Ovary (tissue), 9 donors: ENCODE data around the gene FKBP9. TPM values are rescaled to one million over a fixed set of nuclear protein-coding genes. Genes with fewer than 3 reads are reported as not detected.
"Not testable (repeated sequence)": the region's sequence is repeated elsewhere in the genome, so short reads cannot be mapped to it uniquely, and the experiment has no call there.

Source experiments
- DNase-seq, 5 donors: peaks; one replicate each; pipeline ENCODE4 v3.0.0-alpha.2; 2019 to 2020
- H3K27ac ChIP-seq, 2 donors: fragments of 200-600 bp; one replicate each; pipeline versions ENCODE4 v1.5.1 to v1.8.0; 2019 to 2022
- H3K27me3 ChIP-seq: fragments of 200-600 bp; one replicate; pipeline ENCODE4 v1.8.0; 2022
- H3K36me3 ChIP-seq: fragments of 200-600 bp; sonication (generic); one replicate; pipeline ENCODE4 v1.5.1; 2019
- H3K4me1 ChIP-seq: one replicate; pipeline ENCODE4 v1.8.1; 2013; ENCODE audit warnings: mild to moderate bottlenecking, moderate library complexity; ENCODE audit not compliant: insufficient read depth
- H3K4me3 ChIP-seq: fragments of 200-600 bp; sonication (generic); one replicate; pipeline ENCODE4 v1.5.1; 2017
- H3K9me3 ChIP-seq, 2 donors: fragments of 200-600 bp in 1 of 2; sonication (generic) in 1 of 2; one replicate each; pipeline versions ENCODE4 v1.5.1 to v1.8.1; 2013 to 2019; ENCODE audit warnings: mild to moderate bottlenecking in 1 of 2, moderate library complexity in 1 of 2
- EP300 ChIP-seq: sonication (generic); formaldehyde crosslinking; IDR thresholded peaks from one replicate; pipeline ENCODE4 v1.6.1; 2017; ENCODE audit warnings: antibody characterized with exemption
- POLR2A ChIP-seq: fragments of 450-650 bp; IDR thresholded peaks from one replicate; pipeline ENCODE4 v1.6.1; 2017; ENCODE audit warnings: antibody characterized with exemption, mild to moderate bottlenecking, moderate library complexity
- WGBS, 3 donors: extraction: QIAGEN DNeasy Blood & Tissue Kit in 1 of 3; methylation state at CpG; one replicate each; pipeline versions ENCODE4 v1.1.5 to v1.1.7; 2013 to 2017; 5-methylcytosine and 5-hydroxymethylcytosine counted together
- intact Hi-C, 4 donors: fragments of 100-400 bp; cut with DNase I; formaldehyde crosslinking; loops; one replicate each; pipeline versions ENCODE4 v1.11.0 to v1.15.1; 2022 to 2023
- polyA plus RNA-seq, 2 donors: library from polyadenylated mRNA; stranded (reverse); fragments of 200-250 nt in 1 of 2; fragments of 350-450 nt in 1 of 2; fragmentation: Illumina TruSeq in 1 of 2; extraction: RNeasy Lipid Tissue Mini Kit (QIAGEN cat#74804) in 1 of 2; gene quantifications; one replicate each; pipeline ENCODE4 v1.2.3, GENCODE V29; 2013 to 2014
- total RNA-seq, 7 donors: library from RNA; depleted of rRNA in 2 of 7; stranded (reverse); fragments of >200 nt in 2 of 7; fragmentation: NEBNext Ultra II Directional in 3 of 7; extraction: Animal tissue kit (Norgen Biotek cat#: 25700) in 3 of 7; gene quantifications; one replicate each; pipeline versions ENCODE4 v1.1.0 to v1.2.4, GENCODE V29; 2016 to 2023
- TF ChIP-seq, protein P1 (sequence below), 3 donors: fragments of 450-650 bp in 2 of 3; fragments of 200-600 bp in 1 of 3; IDR thresholded peaks; one replicate each; pipeline versions ENCODE4 v1.5.1 to v1.8.0; 2016 to 2022; ENCODE audit warnings: antibody characterized with exemption in 3 of 3, mild to moderate bottlenecking in 1 of 3
- donor health status: DM: no; HTN: no; CAD: no; lungs with moderate emphysema.
- donor health status: DM: no; HTN: no; CAD: no.
- donor health status: Bipolar disorder and iron deficiency.
- donor health status: DM: yes; HTN: yes; CAD: no.
- donor health status: DM: no; HTN: no; CAD: no.
- donor health status: DM: yes; HTN: yes; CAD: no.

The FKBP9 gene
- total and polyA plus RNA-seq, 9 donors = 53.2 to 200 (median 101) TPM

DNA sequence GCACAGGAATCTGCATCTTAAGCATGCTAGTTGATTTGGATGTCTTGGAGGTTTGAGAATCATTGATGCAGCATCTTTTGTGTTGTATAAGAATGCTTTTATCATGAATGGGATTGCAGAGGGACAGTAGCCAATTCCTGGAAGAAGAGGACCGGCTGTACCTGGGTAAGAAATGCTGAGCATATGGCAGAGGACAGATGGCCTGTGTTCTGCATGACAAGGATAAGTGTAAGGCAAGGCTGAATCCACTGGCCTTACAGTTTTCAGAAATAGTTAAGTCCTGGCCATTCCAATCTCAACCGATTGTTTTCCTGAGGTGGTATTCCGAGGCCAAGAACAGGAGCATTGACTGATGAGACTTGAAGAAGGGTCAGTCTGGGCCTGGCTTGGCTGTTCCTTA, 41.2 kb upstream of the FKBP9 start:
- H3K27me3 ChIP-seq = no peaks in the 10 kb centered on the region
- H3K9me3 ChIP-seq = no peaks in the 10 kb centered on the region
- whole genome bisulfite sequencing, 3 donors = 78 to 90% (median 80%) methylated on average over 3 of the region's 3 CpGs
- DNase-seq = no peak
- H3K27ac ChIP-seq = no peak overlapping the region
- no peak for TF ChIP-seq EP300
- no peak for TF ChIP-seq POLR2A
- TF ChIP-seq, protein P1, sequence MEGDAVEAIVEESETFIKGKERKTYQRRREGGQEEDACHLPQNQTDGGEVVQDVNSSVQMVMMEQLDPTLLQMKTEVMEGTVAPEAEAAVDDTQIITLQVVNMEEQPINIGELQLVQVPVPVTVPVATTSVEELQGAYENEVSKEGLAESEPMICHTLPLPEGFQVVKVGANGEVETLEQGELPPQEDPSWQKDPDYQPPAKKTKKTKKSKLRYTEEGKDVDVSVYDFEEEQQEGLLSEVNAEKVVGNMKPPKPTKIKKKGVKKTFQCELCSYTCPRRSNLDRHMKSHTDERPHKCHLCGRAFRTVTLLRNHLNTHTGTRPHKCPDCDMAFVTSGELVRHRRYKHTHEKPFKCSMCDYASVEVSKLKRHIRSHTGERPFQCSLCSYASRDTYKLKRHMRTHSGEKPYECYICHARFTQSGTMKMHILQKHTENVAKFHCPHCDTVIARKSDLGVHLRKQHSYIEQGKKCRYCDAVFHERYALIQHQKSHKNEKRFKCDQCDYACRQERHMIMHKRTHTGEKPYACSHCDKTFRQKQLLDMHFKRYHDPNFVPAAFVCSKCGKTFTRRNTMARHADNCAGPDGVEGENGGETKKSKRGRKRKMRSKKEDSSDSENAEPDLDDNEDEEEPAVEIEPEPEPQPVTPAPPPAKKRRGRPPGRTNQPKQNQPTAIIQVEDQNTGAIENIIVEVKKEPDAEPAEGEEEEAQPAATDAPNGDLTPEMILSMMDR (IDR thresholded peaks at IDR 0.05) = no peak
- no peaks in the 10 kb centered on the region for H3K4me1 ChIP-seq
- H3K36me3 ChIP-seq = no peaks in the 10 kb centered on the region
- no peak overlapping the region for H3K4me3 ChIP-seq
- intact Hi-C loops = no loop called here

GRCh38 chr7:32916994-32917393, 40.2 kb upstream of the FKBP9 start:
- H3K4me1 ChIP-seq, H3K36me3 ChIP-seq, H3K9me3 ChIP-seq, H3K27me3 ChIP-seq, H3K27ac ChIP-seq, DNase-seq, intact Hi-C loops, H3K4me3 ChIP-seq: not testable (repeated sequence)
- 84 to 90% (median 88%) methylated on average over 3 to 6 of the region's 7 CpGs for WGBS, 3 donors

GRCh38 chr7:32921896-32922295, 35.3 kb upstream of the FKBP9 start:
- DNase-seq = no peak
- 89 to 92% (median 89%) methylated on average over 2 of the region's 2 CpGs for WGBS, 3 donors
- intact Hi-C loops = no loop called here
- Histone ChIP-seq H3K4me1 (no peaks in the 10 kb centered on the region), H3K9me3 (no peaks in the 10 kb centered on the region), H3K27me3 (no peaks in the 10 kb centered on the region), H3K4me3 (no peak overlapping the region), H3K36me3 (no peaks in the 10 kb centered on the region), H3K27ac (no peak overlapping the region)
- TF ChIP-seq, protein P1 (IDR thresholded peaks at IDR 0.05) = no peak
- TF ChIP-seq POLR2A = no peak
- no peak for TF ChIP-seq EP300

- no peak for TF ChIP-seq POLR2A
- no peak for TF ChIP-seq EP300
- TF ChIP-seq, protein P1 (IDR thresholded peaks at IDR 0.05) = no peak
- H3K4me3 ChIP-seq = no peak overlapping the region
- WGBS, 3 donors = 94 to 95% (median 94%) methylated on average over 2 of the region's 2 CpGs
- no peaks in the 10 kb centered on the region for H3K27me3 ChIP-seq
- intact Hi-C loops = no loop called here
- no peaks in the 10 kb centered on the region for H3K9me3 ChIP-seq
- no peaks in the 10 kb centered on the region for H3K36me3 ChIP-seq
- no peaks in the 10 kb centered on the region for H3K4me1 ChIP-seq
- no peak overlapping the region for H3K27ac ChIP-seq
- no peak for DNase-seq
These were observed 28.4 kb upstream of the FKBP9 start for GRCh38 chr7:32928785-32929298.

GRCh38 chr7:32929430-32930143, 27.7 kb upstream of the FKBP9 start:
- Histone ChIP-seq H3K4me1 (no peaks in the 10 kb centered on the region), H3K27ac (no peak overlapping the region), H3K4me3 (no peak overlapping the region), H3K9me3 (no peaks in the 10 kb centered on the region), H3K36me3 (no peaks in the 10 kb centered on the region), H3K27me3 (no peaks in the 10 kb centered on the region)
- intact Hi-C loops = no loop called here
- TF ChIP-seq EP300 (no peak), POLR2A (no peak)
- TF ChIP-seq, protein P1 (IDR thresholded peaks at IDR 0.05) = no peak
- no peak for DNase-seq
- 67 to 88% (median 84%) methylated on average over 13 of the region's 13 CpGs for WGBS, 3 donors
